HCT116 (cell line): ENCODE measurements around the gene ISYNA1.

Experiments
- CEBPB ChIP-seq: IDR thresholded peaks from 2 replicates; pipeline ENCODE4 v1.6.1; 2012; ENCODE audit warnings: low read depth
- EZH2 ChIP-seq: fragments of 200-600 bp; sonication (generic); IDR thresholded peaks from 2 replicates; pipeline ENCODE4 v1.6.1; 2017; ENCODE audit warnings: antibody characterized with exemption, mixed run types
- EZH2phosphoT487 ChIP-seq: fragments of 200-600 bp; IDR thresholded peaks from 2 replicates; pipeline ENCODE4 v1.6.1; 2018; ENCODE audit warnings: antibody characterized with exemption, borderline replicate concordance
- MAX ChIP-seq: IDR thresholded peaks from 2 replicates; pipeline ENCODE4 v1.6.1; 2012
- POLR2AphosphoS5 ChIP-seq: IDR thresholded peaks from 2 replicates; pipeline ENCODE4 v1.6.1; 2011; ENCODE audit warnings: mild to moderate bottlenecking, low read depth, low read length, moderate library complexity
- RAD21 ChIP-seq: IDR thresholded peaks from 2 replicates; pipeline ENCODE4 v1.6.1; 2012; ENCODE audit warnings: low read depth, mild to moderate bottlenecking
- REST ChIP-seq: IDR thresholded peaks from 2 replicates; pipeline ENCODE4 v1.6.1; 2012; ENCODE audit warnings: low read depth
- TF ChIP-seq, protein P1 (sequence below), 3 experiments: fragments of 200-600 bp in 1 of 3; sonication (generic) in 1 of 3; IDR thresholded peaks in 2 of 3; conservative IDR thresholded peaks in 1 of 3; 2 replicates each; pipeline ENCODE4 v1.5.1; 2012 to 2017; ENCODE audit warnings: low read depth in 2 of 3, low read length in 2 of 3, antibody characterized with exemption in 1 of 3, borderline replicate concordance in 1 of 3, control low read depth in 1 of 3, mild to moderate bottlenecking in 1 of 3, mixed read lengths in 1 of 3, mixed run types in 1 of 3, moderate library complexity in 1 of 3; ENCODE audit not compliant: insufficient read depth in 1 of 3

- TF ChIP-seq EZH2, result no peak
- TF ChIP-seq REST, result no peak
- TF ChIP-seq, protein P1, sequence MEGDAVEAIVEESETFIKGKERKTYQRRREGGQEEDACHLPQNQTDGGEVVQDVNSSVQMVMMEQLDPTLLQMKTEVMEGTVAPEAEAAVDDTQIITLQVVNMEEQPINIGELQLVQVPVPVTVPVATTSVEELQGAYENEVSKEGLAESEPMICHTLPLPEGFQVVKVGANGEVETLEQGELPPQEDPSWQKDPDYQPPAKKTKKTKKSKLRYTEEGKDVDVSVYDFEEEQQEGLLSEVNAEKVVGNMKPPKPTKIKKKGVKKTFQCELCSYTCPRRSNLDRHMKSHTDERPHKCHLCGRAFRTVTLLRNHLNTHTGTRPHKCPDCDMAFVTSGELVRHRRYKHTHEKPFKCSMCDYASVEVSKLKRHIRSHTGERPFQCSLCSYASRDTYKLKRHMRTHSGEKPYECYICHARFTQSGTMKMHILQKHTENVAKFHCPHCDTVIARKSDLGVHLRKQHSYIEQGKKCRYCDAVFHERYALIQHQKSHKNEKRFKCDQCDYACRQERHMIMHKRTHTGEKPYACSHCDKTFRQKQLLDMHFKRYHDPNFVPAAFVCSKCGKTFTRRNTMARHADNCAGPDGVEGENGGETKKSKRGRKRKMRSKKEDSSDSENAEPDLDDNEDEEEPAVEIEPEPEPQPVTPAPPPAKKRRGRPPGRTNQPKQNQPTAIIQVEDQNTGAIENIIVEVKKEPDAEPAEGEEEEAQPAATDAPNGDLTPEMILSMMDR (IDR thresholded peaks at IDR 0.05 in 2 of 3, conservative IDR thresholded peaks at IDR 0.05 in 1 of 3; ENCODE audit: borderline replicate concordance in 1 of 3, insufficient read depth in 1 of 3, low read depth in 2 of 3, low read length in 2 of 3), result peak in 2 of 3 experiments; percentile 20 to 23; a peak in 2 of 6 replicates
- no peak for TF ChIP-seq MAX
- no peak for TF ChIP-seq RAD21
- TF ChIP-seq CEBPB, result no peak
- no peak for TF ChIP-seq POLR2AphosphoS5
- TF ChIP-seq EZH2phosphoT487, result no peak
Measured at GRCh38 chr19:18477042-18477779, 39.3 kb upstream of the ISYNA1 start.
